Right lobe of liver (tissue), 6 donors: ENCODE results near the gene SYNGR1. TPM values are rescaled to one million over a fixed set of nuclear protein-coding genes. Genes with fewer than 3 reads are reported as not detected.

Experiments
- ATAC-seq, 4 donors: fragments of 200-7000 bp; cut with Tn5 transposase; one replicate each; pipeline ENCODE4 v1.9.1; 2020; ENCODE audit warnings: mild to moderate bottlenecking in 4 of 4, moderate library complexity in 4 of 4
- DNase-seq, 3 donors: peaks; one replicate each; pipeline ENCODE4 v3.0.0-alpha.2; 2020
- H3K27ac ChIP-seq, 3 donors: fragments of 200-600 bp; one replicate each; pipeline ENCODE4 v1.8.0; 2022
- H3K27me3 ChIP-seq, 2 donors: fragments of 200-600 bp; one replicate each; pipeline ENCODE4 v1.8.0; 2022
- H3K36me3 ChIP-seq, 4 donors: fragments of 200-600 bp; sonication (generic) in 1 of 4; one replicate each; pipeline versions ENCODE4 v1.5.1 to v1.8.0; 2017 to 2022; ENCODE audit warnings: control low read depth in 1 of 4
- H3K4me1 ChIP-seq, 4 donors: fragments of 200-600 bp; sonication (generic) in 1 of 4; one replicate each; pipeline versions ENCODE4 v1.5.1 to v1.8.0; 2017 to 2022; ENCODE audit warnings: control low read depth in 1 of 4
- H3K4me3 ChIP-seq, 3 donors: fragments of 200-600 bp; one replicate each; pipeline ENCODE4 v1.8.0; 2022
- H3K9me3 ChIP-seq, 4 donors: fragments of 200-600 bp; sonication (generic) in 1 of 4; one replicate each; pipeline versions ENCODE4 v1.5.1 to v1.8.0; 2017 to 2022; ENCODE audit warnings: control low read depth in 1 of 4
- CTCF ChIP-seq, 4 donors: fragments of 200-600 bp in 3 of 4; fragments of 450-650 bp in 1 of 4; IDR thresholded peaks; one replicate each; pipeline versions ENCODE4 v1.5.1 to v1.8.0; 2016 to 2022; ENCODE audit warnings: antibody characterized with exemption in 4 of 4, mild to moderate bottlenecking in 2 of 4
- POLR2A ChIP-seq: fragments of 450-650 bp; IDR thresholded peaks from one replicate; pipeline ENCODE4 v1.6.1; 2017; ENCODE audit warnings: antibody characterized with exemption, mild to moderate bottlenecking
- WGBS: methylation state at CpG from one replicate; pipeline ENCODE4 v1.1.6; 2018; ENCODE audit warnings: low coverage, low lambda C conversion rate; ENCODE audit not compliant: insufficient coverage; ENCODE audit errors: missing lambda C conversion rate; 5-methylcytosine and 5-hydroxymethylcytosine counted together
- intact Hi-C, 2 donors: fragments of 100-400 bp; cut with DNase I; formaldehyde crosslinking; loops; one replicate each; pipeline versions ENCODE4 v1.11.2 to v1.14.1; 2022
- total RNA-seq, 6 experiments: library from RNA; depleted of rRNA in 2 of 6; stranded (reverse); fragments of >200 nt in 2 of 6; fragmentation: NEBNext Ultra II Directional in 3 of 6; extraction: Animal tissue kit (Norgen Biotek cat#: 25700) in 3 of 6; gene quantifications; one replicate each; pipeline versions ENCODE4 v1.1.0 to v1.2.4, GENCODE V29; 2016 to 2023
- donor health status: DM: no; HTN: yes; CAD: no.
- donor health status: DM: no; HTN: no; CAD: no.
- donor health status: DM: no; HTN: no; CAD: no.
- donor health status: DM: no; HTN: yes; CAD: no.
- donor health status: DM: no; HTN: yes; CAD: no.

Gene SYNGR1
- total RNA-seq, 6 experiments from 2014 or later = 0.74 to 3.2 (median 2.2) TPM

GRCh38 chr22:39362271-39362670 lies 12.5 kb downstream of the SYNGR1 start:
- TF ChIP-seq CTCF (IDR thresholded peaks at IDR 0.05) = no peak
- no peak for TF ChIP-seq POLR2A
- ATAC-seq (no peak), DNase-seq (no peak)
- no peak overlapping the region for H3K4me3 ChIP-seq
- WGBS = 87% methylated on average over 5 of the region's 11 CpGs
- H3K27ac ChIP-seq = no peak overlapping the region
- H3K9me3 ChIP-seq = no peaks in the 10 kb centered on the region
- no peaks in the 10 kb centered on the region for H3K27me3 ChIP-seq
- H3K4me1 ChIP-seq = no peaks in the 10 kb centered on the region
- intact Hi-C loops = no loop called here
- no peaks in the 10 kb centered on the region for H3K36me3 ChIP-seq

- H3K36me3 ChIP-seq = no peaks in the 10 kb centered on the region
- no peaks in the 10 kb centered on the region for H3K4me1 ChIP-seq
- no peaks in the 10 kb centered on the region for H3K27me3 ChIP-seq
- TF ChIP-seq CTCF (IDR thresholded peaks at IDR 0.05) (no peak), POLR2A (no peak)
- H3K27ac ChIP-seq = no peak overlapping the region
- intact Hi-C loops = no loop called here
- WGBS = 69% methylated on average over 4 of the region's 4 CpGs
- DNase-seq = no peak
- no peaks in the 10 kb centered on the region for H3K9me3 ChIP-seq
- ATAC-seq = no peak
- no peak overlapping the region for H3K4me3 ChIP-seq
Measured at GRCh38 chr22:39362932-39363331, 13.1 kb downstream of the SYNGR1 start.

- H3K27ac ChIP-seq = no peak overlapping the region
- H3K36me3 ChIP-seq = no peaks in the 10 kb centered on the region
- H3K9me3 ChIP-seq = no peaks in the 10 kb centered on the region
- H3K27me3 ChIP-seq = no peaks in the 10 kb centered on the region
- intact Hi-C loops = no loop called here
- WGBS = 94% methylated on average over 7 of the region's 19 CpGs
- ATAC-seq (no peak), DNase-seq (no peak)
- H3K4me3 ChIP-seq = no peak overlapping the region
- TF ChIP-seq POLR2A (no peak), CTCF (IDR thresholded peaks at IDR 0.05) (no peak)
- no peaks in the 10 kb centered on the region for H3K4me1 ChIP-seq
Measured at GRCh38 chr22:39363751-39364515, 14.1 kb downstream of the SYNGR1 start.

- DNase-seq = no peak
- Histone ChIP-seq H3K4me3 (no peak overlapping the region), H3K9me3 (no peaks in the 10 kb centered on the region), H3K4me1 (no peaks in the 10 kb centered on the region), H3K36me3 (no peaks in the 10 kb centered on the region), H3K27ac (no peak overlapping the region), H3K27me3 (no peaks in the 10 kb centered on the region)
- 56% methylated on average over 9 of the region's 11 CpGs for WGBS
- ATAC-seq = no peak
- intact Hi-C loops = no loop called here
- TF ChIP-seq POLR2A (no peak), CTCF (IDR thresholded peaks at IDR 0.05) (no peak)
Measured at GRCh38 chr22:39364714-39365491, 15.1 kb downstream of the SYNGR1 start.
